HCT116 (cell line): Measurements from ENCODE around the gene CGB7. TPM values are rescaled to one million over a fixed set of nuclear protein-coding genes. Genes with fewer than 3 reads are reported as not detected.

Experiments used
- ATAC-seq: fragments of 200-7000 bp; cut with Tn5 transposase; 2 replicates; pipeline ENCODE4 v1.9.1; 2020; ENCODE audit warnings: mild to moderate bottlenecking, moderate library complexity
- BruUV-seq: library from RNA; stranded (reverse); fragments of 400-500 nt; replicated peaks from 2 replicates; lab custom pipeline; 2021; lab: Mats Ljungman, UMichigan
- CTCF ChIA-PET: fragments of 300-600 bp; sonication (Branson Sonifier 250); formaldehyde crosslinking; loops from one replicate; lab custom pipeline; 2021; ENCODE audit warnings: antibody characterized with exemption; lab: Charles Lee
- POLR2A ChIA-PET: fragments of 300-600, 350-600 bp; sonication (Branson Sonifier 250); formaldehyde crosslinking; loops from one replicate; lab custom pipeline; 2021; ENCODE audit warnings: antibody characterized with exemption; lab: Charles Lee
- RAD21 ChIA-PET, 2 experiments: fragments of 300-600 bp; sonication (Branson Sonifier 250); formaldehyde crosslinking; loops; one replicate each; lab custom pipeline; 2023; ENCODE audit warnings: low total read pairs in 2 of 2; ENCODE audit not compliant: uncharacterized antibody in 2 of 2, unreplicated experiment in 2 of 2, low non-redundant PET in 1 of 2; lab: Charles Lee
- DNase-seq: peaks from one replicate; pipeline ENCODE4 v3.0.0-alpha.2; 2010; ENCODE audit warnings: low read depth, low spot score
- H2AFZ ChIP-seq: fragments of 200-600 bp; shearing (Covaris generic), sonication (generic); 2 replicates; pipeline ENCODE4 v1.6.1; 2017; ENCODE audit warnings: low read depth, mixed run types, mixed read lengths, antibody characterized with exemption, low read length; ENCODE audit not compliant: poor library complexity, severe bottlenecking
- H3K27ac ChIP-seq: 2 replicates; pipeline ENCODE4 v1.5.1; 2012; ENCODE audit warnings: low read depth, low read length
- H3K27me3 ChIP-seq: fragments of 200-600 bp; sonication (generic); 2 replicates; pipeline ENCODE4 v1.6.1; 2016; ENCODE audit warnings: mixed run types, low read length, mixed read lengths; ENCODE audit not compliant: insufficient read depth
- H3K36me3 ChIP-seq, 2 experiments: fragments of 200-500 bp in 1 of 2; fragments of 200-600 bp in 1 of 2; sonication (Bioruptor generic) in 1 of 2; sonication (generic) in 1 of 2; 2 replicates each; pipeline versions ENCODE4 v1.5.1 to v1.6.1; 2014 to 2016; ENCODE audit warnings: low read length in 2 of 2, inconsistent platforms in 1 of 2, mixed read lengths in 1 of 2, mixed run types in 1 of 2; ENCODE audit not compliant: insufficient read depth in 2 of 2, control insufficient read depth in 1 of 2
- H3K4me1 ChIP-seq, 2 experiments: fragments of 200-600 bp in 1 of 2; sonication (generic) in 1 of 2; 2 replicates each; pipeline versions ENCODE4 v1.5.1 to v1.6.1; 2012 to 2017; ENCODE audit warnings: low read length in 2 of 2, inconsistent platforms in 1 of 2, mild to moderate bottlenecking in 1 of 2, mixed read lengths in 1 of 2, mixed run types in 1 of 2, moderate library complexity in 1 of 2; ENCODE audit not compliant: insufficient read depth in 2 of 2, control insufficient read depth in 1 of 2
- H3K4me2 ChIP-seq: fragments of 200-600 bp; sonication (generic); 2 replicates; pipeline ENCODE4 v1.6.1; 2017; ENCODE audit warnings: mixed run types, low read length, mixed read lengths
- H3K4me3 ChIP-seq, 2 experiments: fragments of 200-600 bp in 1 of 2; sonication (generic) in 1 of 2; replicated peaks in 1 of 2; 2 replicates each; pipeline ENCODE4 v1.5.1; 2011 to 2016; ENCODE audit warnings: low read length in 2 of 2, control low read depth in 1 of 2, low read depth in 1 of 2, mild to moderate bottlenecking in 1 of 2, mixed read lengths in 1 of 2, mixed run types in 1 of 2
- H3K79me2 ChIP-seq: fragments of 200-600 bp; sonication (generic); 2 replicates; pipeline ENCODE4 v1.6.1; 2017; ENCODE audit warnings: mild to moderate bottlenecking, mixed run types, low read length, moderate library complexity, mixed read lengths; ENCODE audit not compliant: insufficient read depth
- H3K9ac ChIP-seq: fragments of 200-600 bp; sonication (generic); 2 replicates; pipeline ENCODE4 v1.6.1; 2016; ENCODE audit warnings: low read length, mixed read lengths
- H3K9me2 ChIP-seq: fragments of 200-600 bp; sonication (generic), shearing (Covaris generic); 2 replicates; pipeline ENCODE4 v1.6.1; 2017; ENCODE audit warnings: mixed run types, mild to moderate bottlenecking, moderate library complexity; ENCODE audit not compliant: insufficient read depth
- H3K9me3 ChIP-seq, 2 experiments: fragments of 200-500 bp in 1 of 2; fragments of 200-600 bp in 1 of 2; sonication (Bioruptor generic) in 1 of 2; sonication (generic) in 1 of 2; 2 replicates each; pipeline ENCODE4 v1.6.1; 2014 to 2017; ENCODE audit warnings: low read length in 2 of 2, mixed read lengths in 2 of 2, inconsistent platforms in 1 of 2, low read depth in 1 of 2, mild to moderate bottlenecking in 1 of 2, mixed run types in 1 of 2, moderate library complexity in 1 of 2; ENCODE audit not compliant: control insufficient read depth in 1 of 2, insufficient read depth in 1 of 2
- H4K20me1 ChIP-seq: fragments of 200-600 bp; sonication (generic), shearing (Covaris generic); 2 replicates; pipeline ENCODE4 v1.6.1; 2017; ENCODE audit warnings: mixed run types, mild to moderate bottlenecking, moderate library complexity; ENCODE audit not compliant: insufficient read depth
- ATF3 ChIP-seq: IDR thresholded peaks from 2 replicates; pipeline ENCODE4 v1.6.1; 2012
- CBX3 ChIP-seq: IDR thresholded peaks from 2 replicates; pipeline ENCODE4 v1.6.1; 2012; ENCODE audit warnings: low read depth
- CTCF ChIP-seq, 3 experiments: fragments of 200-600 bp in 1 of 3; sonication (generic) in 1 of 3; IDR thresholded peaks in 2 of 3; conservative IDR thresholded peaks in 1 of 3; 2 replicates each; pipeline ENCODE4 v1.5.1; 2012 to 2017; ENCODE audit warnings: low read depth in 2 of 3, low read length in 2 of 3, antibody characterized with exemption in 1 of 3, borderline replicate concordance in 1 of 3, control low read depth in 1 of 3, mild to moderate bottlenecking in 1 of 3, mixed read lengths in 1 of 3, mixed run types in 1 of 3, moderate library complexity in 1 of 3; ENCODE audit not compliant: insufficient read depth in 1 of 3
- ELF1 ChIP-seq: IDR thresholded peaks from 2 replicates; pipeline ENCODE4 v1.6.1; 2012; ENCODE audit warnings: low read depth, borderline replicate concordance
- EZH2 ChIP-seq: fragments of 200-600 bp; sonication (generic); IDR thresholded peaks from 2 replicates; pipeline ENCODE4 v1.6.1; 2017; ENCODE audit warnings: antibody characterized with exemption, mixed run types
- EZH2phosphoT487 ChIP-seq: fragments of 200-600 bp; IDR thresholded peaks from 2 replicates; pipeline ENCODE4 v1.6.1; 2018; ENCODE audit warnings: antibody characterized with exemption, borderline replicate concordance
- JUND ChIP-seq: IDR thresholded peaks from 2 replicates; pipeline ENCODE4 v1.6.1; 2012
- RAD21 ChIP-seq: IDR thresholded peaks from 2 replicates; pipeline ENCODE4 v1.6.1; 2012; ENCODE audit warnings: low read depth, mild to moderate bottlenecking
- REST ChIP-seq: IDR thresholded peaks from 2 replicates; pipeline ENCODE4 v1.6.1; 2012; ENCODE audit warnings: low read depth
- SRF ChIP-seq: IDR thresholded peaks from 2 replicates; pipeline ENCODE4 v1.6.1; 2012; ENCODE audit warnings: low read depth
- YY1 ChIP-seq: IDR thresholded peaks from 2 replicates; pipeline ENCODE4 v1.6.1; 2011; ENCODE audit warnings: low read length, low read depth, moderate library complexity, mild to moderate bottlenecking; ENCODE audit not compliant: insufficient replicate concordance; ENCODE audit errors: extremely low read depth
- ZFX ChIP-seq: fragments of 450-650 bp; IDR thresholded peaks from 2 replicates; pipeline ENCODE4 v1.6.1; 2017
- intact Hi-C: fragments of 100-400 bp; cut with micrococcal nuclease; formaldehyde crosslinking; loops from 2 replicates; pipeline ENCODE4 v1.10.0; 2022
- total RNA-seq: library from RNA; stranded (reverse); gene quantifications from one replicate; pipeline ENCODE4 v1.2.1, GENCODE V29; 2021; ENCODE audit not compliant: unreplicated experiment

CGB7 gene
- total RNA-seq, 1 experiment from 2014 or later = 5.4 TPM

- ATAC-seq = no peak
- BruUV-seq = no TSS peak
- TF ChIP-seq ZFX = no peak
- no peak for TF ChIP-seq RAD21
- no peak for TF ChIP-seq YY1
- TF ChIP-seq JUND = no peak
- no peak for TF ChIP-seq ELF1
- no peak for TF ChIP-seq CTCF (IDR thresholded peaks at IDR 0.05 in 2 of 3, conservative IDR thresholded peaks at IDR 0.05 in 1 of 3; ENCODE audit: borderline replicate concordance in 1 of 3, insufficient read depth in 1 of 3, low read depth in 2 of 3, low read length in 2 of 3)
- no peak for TF ChIP-seq REST
- no peak for TF ChIP-seq EZH2phosphoT487
- no peak for TF ChIP-seq CBX3
- no peak for TF ChIP-seq ATF3
- TF ChIP-seq SRF = no peak
- TF ChIP-seq EZH2 = no peak
- Histone ChIP-seq H3K9me3 (no peaks in the 10 kb centered on the region), H3K9ac (no peak overlapping the region), H3K4me2 (no peak overlapping the region), H3K4me3 (no peak overlapping the region), H3K9me2 (no peaks in the 10 kb centered on the region), H3K79me2 (peaks cover 14% of the 10 kb centered on the region), H2AFZ (no peak overlapping the region), H3K27ac (no peak overlapping the region), H4K20me1 (no peaks in the 10 kb centered on the region), H3K27me3 (no peaks in the 10 kb centered on the region), H3K36me3 (peaks cover 62 to 76% of the 10 kb centered on the region in 2 experiments; a peak in 3 of 4 replicates), H3K4me1 (no peaks in the 10 kb centered on the region)
- intact Hi-C loops = no loop called here
- ChIA-PET POLR2A (no interaction called here), CTCF (no interaction called here), RAD21 (no interaction called here)
- no peak for DNase-seq
These were observed 50.6 kb downstream of the CGB7 start for GRCh38 chr19:49006905-49007304.
